Natural killer cell (primary cell): ENCODE results near the gene SKAP1. TPM values are rescaled to one million over a fixed set of nuclear protein-coding genes. Genes with fewer than 3 reads are reported as not detected.

Source experiments
- ATAC-seq, 3 donors: fragments of 150-1000 bp in 2 of 3; fragments of 200-7000 bp in 1 of 3; cut with Tn5 transposase; 1 replicate in 1 of 3; 2 replicates in 2 of 3; pipeline ENCODE4 v1.10.0; 2021; ENCODE audit warnings: mild to moderate bottlenecking in 2 of 3, moderate library complexity in 2 of 3
- DNase-seq, 2 donors: peaks; one replicate each; pipeline versions ENCODE4 v3.0.0 to v3.0.0-alpha.2; 2013 to 2021; ENCODE audit warnings: mixed read lengths in 1 of 2
- H3K27ac ChIP-seq: one replicate; pipeline ENCODE4 v1.5.1; 2013; ENCODE audit warnings: mild to moderate bottlenecking, low read length
- H3K27me3 ChIP-seq: one replicate; pipeline ENCODE4 v1.6.1; 2013; ENCODE audit warnings: low read length; ENCODE audit not compliant: control insufficient read depth, insufficient read depth
- H3K36me3 ChIP-seq: one replicate; pipeline ENCODE4 v1.6.1; 2013; ENCODE audit warnings: low read length; ENCODE audit not compliant: control insufficient read depth, insufficient read depth
- H3K4me1 ChIP-seq: one replicate; pipeline ENCODE4 v1.6.1; 2013; ENCODE audit warnings: low read length; ENCODE audit not compliant: control insufficient read depth, insufficient read depth
- H3K4me3 ChIP-seq: one replicate; pipeline ENCODE4 v1.5.1; 2013; ENCODE audit warnings: low read length
- H3K9me3 ChIP-seq: one replicate; pipeline ENCODE4 v1.6.1; 2013; ENCODE audit warnings: low read length; ENCODE audit not compliant: control insufficient read depth, insufficient read depth
- H3K27ac Mint-ChIP-seq, 2 donors: one replicate each; pipeline ENCODE4 v1.8.0; 2022; ENCODE audit warnings: mild to moderate bottlenecking in 2 of 2, mixed read lengths in 2 of 2, moderate library complexity in 1 of 2
- H3K27me3 Mint-ChIP-seq, 2 donors: one replicate each; pipeline ENCODE4 v1.8.0; 2022; ENCODE audit warnings: low read depth in 2 of 2, mixed read lengths in 2 of 2
- H3K36me3 Mint-ChIP-seq: one replicate; pipeline ENCODE4 v1.8.0; 2022; ENCODE audit warnings: mixed read lengths
- H3K4me1 Mint-ChIP-seq, 2 donors: one replicate each; pipeline ENCODE4 v1.8.0; 2022; ENCODE audit warnings: mixed read lengths in 2 of 2
- H3K4me3 Mint-ChIP-seq: one replicate; pipeline ENCODE4 v1.8.0; 2022; ENCODE audit warnings: mild to moderate bottlenecking, moderate library complexity, mixed read lengths
- H3K9me3 Mint-ChIP-seq, 2 donors: one replicate each; pipeline ENCODE4 v1.8.0; 2022; ENCODE audit warnings: mixed read lengths in 2 of 2
- CTCF ChIP-seq: fragments of 200-600 bp; IDR thresholded peaks from one replicate; pipeline ENCODE4 v1.8.0; 2022; ENCODE audit warnings: antibody characterized with exemption
- WGBS: methylation state at CpG from one replicate; pipeline ENCODE4 v1.1.7; 2013; ENCODE audit warnings: missing lambda C conversion rate; ENCODE audit not compliant: insufficient coverage; 5-methylcytosine and 5-hydroxymethylcytosine counted together
- intact Hi-C: fragments of 100-400 bp; cut with micrococcal nuclease; formaldehyde crosslinking; loops from one replicate; pipeline ENCODE4 v1.14.2; 2022
- total RNA-seq, 4 donors: library from RNA; stranded (reverse); fragments of 120-200 nt in 1 of 4; gene quantifications; one replicate each; pipeline versions ENCODE4 v1.2.3 to v1.2.4, GENCODE V29; 2013 to 2022

Gene SKAP1
- total RNA-seq, 3 donors from 2014 or later (not counting 1 experiment from before 2014, with no cell fraction given) = 168 to 227 (median 190) TPM

GRCh38 chr17:48394821-48395220 is 35.2 kb downstream of the SKAP1 start:
- Histone ChIP-seq H3K4me3 (no peak overlapping the region), H3K36me3 (peaks cover 47% of the 10 kb centered on the region), H3K27me3 (no peaks in the 10 kb centered on the region), H3K9me3 (no peaks in the 10 kb centered on the region), H3K27ac (no peak overlapping the region), H3K4me1 (no peaks in the 10 kb centered on the region)
- intact Hi-C loops = no loop called here
- Mint-ChIP-seq H3K4me1 (peaks cover 38 to 58% of the 10 kb centered on the region in 2 donors), H3K9me3 (no peaks in the 10 kb centered on the region), H3K27me3 (no peaks in the 10 kb centered on the region), H3K36me3 (peaks cover 23% of the 10 kb centered on the region), H3K27ac (peak overlapping the region; percentile 48 to 67), H3K4me3 (no peak overlapping the region)
- no peak for DNase-seq
- ATAC-seq = no peak
- WGBS = 54% methylated on average over 2 of the region's 3 CpGs
- no peak for TF ChIP-seq CTCF

GRCh38 chr17:48393283-48393682 is 36.7 kb downstream of the SKAP1 start:
- ATAC-seq = no peak
- intact Hi-C loops = no loop called here
- Mint-ChIP-seq H3K36me3 (peaks cover 28% of the 10 kb centered on the region), H3K4me3 (no peak overlapping the region), H3K27me3 (no peaks in the 10 kb centered on the region), H3K9me3 (no peaks in the 10 kb centered on the region), H3K4me1 (peaks cover 40 to 65% of the 10 kb centered on the region in 2 donors), H3K27ac (peak overlapping the region; percentile 70 to 77)
- no peak for DNase-seq
- H3K9me3 ChIP-seq = no peaks in the 10 kb centered on the region
- no peaks in the 10 kb centered on the region for H3K27me3 ChIP-seq
- H3K36me3 ChIP-seq = peaks cover 52% of the 10 kb centered on the region
- H3K4me1 ChIP-seq = no peaks in the 10 kb centered on the region
- TF ChIP-seq CTCF = no peak
- H3K27ac ChIP-seq = no peak overlapping the region
- H3K4me3 ChIP-seq = no peak overlapping the region

- no peak overlapping the region for H3K4me3 ChIP-seq
- peak overlapping the region; percentile 70 to 77 for H3K27ac Mint-ChIP-seq
- no peak overlapping the region for H3K27ac ChIP-seq
- ATAC-seq = no peak
- no peak for TF ChIP-seq CTCF
- no peaks in the 10 kb centered on the region for H3K4me1 ChIP-seq
- peaks cover 41 to 65% of the 10 kb centered on the region in 2 donors for H3K4me1 Mint-ChIP-seq
- H3K27me3 ChIP-seq = no peaks in the 10 kb centered on the region
- no peaks in the 10 kb centered on the region for H3K27me3 Mint-ChIP-seq
- H3K9me3 ChIP-seq = no peaks in the 10 kb centered on the region
- intact Hi-C loops = no loop called here
- peaks cover 28% of the 10 kb centered on the region for H3K36me3 Mint-ChIP-seq
- peaks cover 53% of the 10 kb centered on the region for H3K36me3 ChIP-seq
- no peaks in the 10 kb centered on the region for H3K9me3 Mint-ChIP-seq
- DNase-seq = no peak
- no peak overlapping the region for H3K4me3 Mint-ChIP-seq
- 98% methylated on average over 3 of the region's 4 CpGs for WGBS
Measured at GRCh38 chr17:48392857-48393256, 37.2 kb downstream of the SKAP1 start.

- Mint-ChIP-seq H3K4me1 (peaks cover 42 to 67% of the 10 kb centered on the region in 2 donors), H3K4me3 (no peak overlapping the region), H3K27me3 (no peaks in the 10 kb centered on the region), H3K9me3 (no peaks in the 10 kb centered on the region), H3K36me3 (peaks cover 26% of the 10 kb centered on the region), H3K27ac (peak overlapping the region; percentile 46 to 56)
- Histone ChIP-seq H3K27ac (no peak overlapping the region), H3K27me3 (no peaks in the 10 kb centered on the region), H3K36me3 (peaks cover 57% of the 10 kb centered on the region), H3K9me3 (no peaks in the 10 kb centered on the region), H3K4me3 (no peak overlapping the region), H3K4me1 (peaks cover 3% of the 10 kb centered on the region)
- 20% methylated on average over 1 of the region's 1 CpG for WGBS
- intact Hi-C loops = no loop called here
- no peak for TF ChIP-seq CTCF
- ATAC-seq (no peak), DNase-seq (no peak)
Measured at GRCh38 chr17:48391444-48391843, 38.6 kb downstream of the SKAP1 start.
